Fibroblast of lung (primary cell): ENCODE results near the gene CRABP2.

ENCODE experiments used
- CTCF ChIP-seq, 2 donors: IDR thresholded peaks in 1 of 2; conservative IDR thresholded peaks in 1 of 2; 1 replicate in 1 of 2; 2 replicates in 1 of 2; pipeline ENCODE4 v1.5.1; 2011 to 2012; ENCODE audit warnings: low read length in 2 of 2, control low read depth in 1 of 2, inconsistent platforms in 1 of 2, low read depth in 1 of 2, mild to moderate bottlenecking in 1 of 2
- EZH2 ChIP-seq: IDR thresholded peaks from 2 replicates; pipeline ENCODE4 v1.5.1; 2012; ENCODE audit warnings: low read length, control low read depth, mild to moderate bottlenecking; ENCODE audit errors: missing control alignments

GRCh38 chr1:156700736-156701531 lies 4.4 kb downstream of the CRABP2 start:
- TF ChIP-seq CTCF (conservative IDR thresholded peaks at IDR 0.05 in 1 of 2, IDR thresholded peaks at IDR 0.05 in 1 of 2; ENCODE audit: low read depth in 1 of 2, low read length in 2 of 2) (no peak), EZH2 (no peak)
